ENCODE results near the gene SLC39A2. TPM values are rescaled to one million over a fixed set of nuclear protein-coding genes. Genes with fewer than 3 reads are reported as not detected.
A peak's percentile ranks its signal among the peaks of the same experiment; 100 is the strongest.
"Not testable (repeated sequence)": the region's sequence is repeated elsewhere in the genome, so short reads cannot be mapped to it uniquely, and the experiment has no call there.

Gene SLC39A2, protein sequence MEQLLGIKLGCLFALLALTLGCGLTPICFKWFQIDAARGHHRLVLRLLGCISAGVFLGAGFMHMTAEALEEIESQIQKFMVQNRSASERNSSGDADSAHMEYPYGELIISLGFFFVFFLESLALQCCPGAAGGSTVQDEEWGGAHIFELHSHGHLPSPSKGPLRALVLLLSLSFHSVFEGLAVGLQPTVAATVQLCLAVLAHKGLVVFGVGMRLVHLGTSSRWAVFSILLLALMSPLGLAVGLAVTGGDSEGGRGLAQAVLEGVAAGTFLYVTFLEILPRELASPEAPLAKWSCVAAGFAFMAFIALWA
- 5.6 TPM for total RNA-seq

DNA sequence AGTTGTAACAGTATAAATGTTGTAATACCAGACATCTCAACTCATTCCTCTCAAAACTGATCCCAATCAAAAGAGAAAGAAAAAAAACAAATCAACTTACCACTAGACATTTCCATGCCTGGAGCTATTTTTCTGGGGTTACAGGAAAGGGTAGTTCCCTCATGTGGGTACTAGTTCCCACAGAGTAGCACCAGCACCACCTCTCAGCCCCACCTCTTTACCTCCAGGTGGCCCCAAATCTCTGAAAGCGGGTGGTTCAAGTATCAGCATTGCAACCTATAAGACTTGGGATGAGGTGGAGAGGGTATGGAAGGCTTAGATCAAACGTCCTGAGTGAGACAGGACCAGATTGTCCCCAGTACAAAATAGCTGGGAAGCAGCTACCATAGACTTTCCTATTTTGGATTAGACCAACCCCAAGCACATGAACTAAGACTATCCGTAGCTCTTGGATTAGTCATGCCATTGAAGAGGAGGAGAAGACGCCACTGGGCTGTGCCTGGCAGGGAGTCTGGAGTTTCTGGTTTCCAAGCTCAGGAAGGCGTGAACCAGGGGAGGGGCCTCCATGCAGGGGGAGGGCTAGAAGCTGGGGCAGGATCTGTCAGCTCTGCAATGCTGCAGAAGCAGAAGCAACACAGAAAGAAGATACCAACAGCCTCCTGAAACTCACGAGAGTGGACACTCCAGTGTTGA is at the start of gene SLC39A2:
Gene SLC39A2 (plus strand): TSS at position 620 of the 693 bp plus-strand sequence. CDS start 154 bp downstream, outside the sequence.
- peak; percentile 24 for DNase-seq

DNA sequence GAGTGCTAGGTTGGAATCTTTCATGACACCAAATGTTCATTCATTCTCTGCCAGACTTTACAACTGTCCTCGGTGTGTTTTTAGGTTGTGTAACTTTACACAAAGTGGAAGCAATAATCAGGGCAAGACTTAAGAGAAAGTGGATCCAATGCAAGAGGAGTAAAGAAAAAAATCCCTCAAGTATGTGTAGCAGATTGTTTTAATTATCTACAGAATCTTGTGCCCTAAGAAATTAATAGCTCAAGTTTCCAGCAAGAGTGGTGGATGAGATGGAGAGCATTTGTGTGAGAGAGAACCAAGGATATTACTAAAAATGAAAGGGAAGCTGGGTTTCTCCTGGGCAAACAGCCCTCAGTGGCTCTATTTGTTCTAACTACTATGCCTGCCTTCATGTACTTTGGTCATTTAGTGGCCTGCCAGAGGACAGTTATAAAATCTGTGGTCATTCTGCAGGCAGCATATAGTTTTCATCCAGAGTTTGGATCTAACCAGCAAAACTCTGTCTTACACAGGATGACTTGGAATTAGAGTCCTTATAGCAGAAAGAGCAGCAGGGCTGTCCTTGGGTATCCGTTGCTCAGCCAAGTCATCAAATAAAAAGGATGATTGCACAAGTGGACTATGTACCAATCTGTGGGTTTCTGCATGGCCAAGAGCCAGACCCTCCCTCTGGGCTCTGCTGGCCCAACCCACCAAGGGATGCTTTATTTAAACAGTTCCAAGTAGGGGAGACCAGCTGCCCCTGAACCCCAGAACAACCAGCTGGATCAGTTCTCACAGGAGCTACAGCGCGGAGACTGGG is 44.2 kb upstream of the SLC39A2 start, which contains the start of gene RNASE2:
Gene RNASE2 (plus strand): TSS at position 752 of the 802 bp plus-strand sequence. CDS start 285 bp downstream, outside the sequence.
- not testable (repeated sequence) for DNase-seq

DNA sequence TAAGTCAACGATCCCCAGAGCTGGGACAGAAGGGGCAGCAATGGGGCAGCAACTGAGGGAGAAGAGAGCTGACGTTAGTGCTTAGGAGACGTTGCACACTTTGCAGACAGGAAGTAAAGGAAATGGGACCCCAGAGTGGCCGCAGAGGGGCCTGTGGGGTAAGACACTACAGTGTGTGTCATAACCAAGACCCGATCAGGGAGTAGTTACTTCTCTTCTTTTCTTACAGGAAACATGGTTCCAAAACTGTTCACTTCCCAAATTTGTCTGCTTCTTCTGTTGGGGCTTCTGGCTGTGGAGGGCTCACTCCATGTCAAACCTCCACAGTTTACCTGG is 43.6 kb upstream of the SLC39A2 start:
- not testable (repeated sequence) for DNase-seq

DNA sequence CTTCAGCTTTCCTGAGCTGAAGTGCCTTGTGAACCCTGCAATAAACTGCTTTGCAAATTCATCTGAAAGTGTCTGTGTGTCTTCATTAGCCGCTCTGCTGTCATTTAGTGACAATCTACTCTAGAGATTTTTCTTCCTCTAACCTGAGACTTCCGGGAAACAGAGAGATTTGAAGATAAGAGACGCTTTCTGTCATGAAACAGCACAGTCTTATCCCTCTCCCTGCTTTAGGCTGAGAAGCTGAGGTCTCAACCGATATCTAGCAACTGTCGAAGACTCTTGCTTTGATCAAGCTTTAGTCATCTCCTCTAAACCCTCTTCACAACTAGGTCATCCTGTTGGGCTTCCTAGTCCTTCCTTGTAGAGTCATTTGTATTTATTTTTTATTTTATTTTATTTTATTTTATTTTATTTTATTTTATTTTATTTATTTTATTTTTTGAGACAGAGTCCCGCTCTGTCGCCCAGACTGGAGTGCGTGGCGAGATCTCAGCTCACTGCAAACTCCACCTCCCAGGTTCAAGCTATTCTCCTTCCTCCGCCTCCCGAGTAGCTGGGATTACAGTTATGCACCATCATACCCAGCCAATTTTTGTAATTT is 42.6 kb upstream of the SLC39A2 start:
- DNase-seq = no peak

DNA sequence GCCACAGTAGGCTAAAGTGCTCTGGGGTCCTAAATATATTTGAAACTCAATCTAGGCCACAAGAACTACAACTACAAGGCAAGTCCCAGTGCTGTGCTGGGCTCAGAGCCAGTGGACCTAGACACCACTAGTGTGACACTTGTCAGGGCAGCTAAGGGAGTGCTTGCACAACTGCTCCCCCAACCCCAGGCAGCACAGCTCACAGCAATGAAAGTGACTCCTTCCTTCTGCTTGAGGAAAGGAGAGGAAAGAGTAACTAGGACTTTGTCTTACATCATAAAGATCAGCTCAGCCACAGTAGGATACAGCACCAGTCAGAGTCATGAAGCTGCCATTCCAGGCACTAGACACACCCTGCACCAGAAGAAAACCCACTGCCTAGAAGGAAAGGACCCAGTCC is 40.1 kb upstream of the SLC39A2 start:
- not testable (repeated sequence) for DNase-seq

DNA sequence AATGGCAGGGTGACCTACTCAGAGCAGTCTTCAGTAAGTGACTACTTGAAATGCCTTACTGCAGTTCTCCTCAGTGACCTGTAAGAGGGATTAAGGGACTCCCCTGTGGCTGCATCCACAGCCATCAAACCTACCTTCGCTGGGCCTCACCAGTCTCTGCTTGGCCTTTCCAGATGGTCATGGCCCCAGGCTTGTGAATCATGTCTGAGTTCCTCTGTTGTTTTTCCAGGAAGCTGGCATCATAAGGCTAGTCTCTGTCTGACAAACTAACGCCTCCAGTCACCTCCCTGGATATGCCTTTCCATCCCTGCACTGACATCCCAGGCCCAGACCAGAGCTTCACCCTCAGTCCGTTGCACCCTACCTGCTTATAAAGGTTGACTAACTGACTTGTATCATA is 29.8 kb upstream of the SLC39A2 start:
- DNase-seq = no peak

DNA sequence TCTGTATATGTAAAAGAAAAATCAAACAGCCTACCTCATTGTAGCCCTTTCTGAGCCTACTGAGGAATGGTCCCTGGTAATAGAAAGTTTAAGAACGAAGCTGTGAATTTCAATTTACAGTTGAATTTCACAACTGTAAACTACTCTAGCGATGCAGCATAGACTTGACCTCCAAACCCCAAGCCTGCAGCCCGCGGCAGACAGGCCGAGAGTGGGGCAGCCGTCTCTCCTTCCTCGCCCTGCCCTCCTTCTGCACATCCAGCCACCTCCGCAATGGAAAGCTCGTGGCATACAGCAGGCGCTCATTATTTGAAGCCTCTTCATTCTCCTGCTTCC is 28.5 kb upstream of the SLC39A2 start:
- DNase-seq = no peak

DNA sequence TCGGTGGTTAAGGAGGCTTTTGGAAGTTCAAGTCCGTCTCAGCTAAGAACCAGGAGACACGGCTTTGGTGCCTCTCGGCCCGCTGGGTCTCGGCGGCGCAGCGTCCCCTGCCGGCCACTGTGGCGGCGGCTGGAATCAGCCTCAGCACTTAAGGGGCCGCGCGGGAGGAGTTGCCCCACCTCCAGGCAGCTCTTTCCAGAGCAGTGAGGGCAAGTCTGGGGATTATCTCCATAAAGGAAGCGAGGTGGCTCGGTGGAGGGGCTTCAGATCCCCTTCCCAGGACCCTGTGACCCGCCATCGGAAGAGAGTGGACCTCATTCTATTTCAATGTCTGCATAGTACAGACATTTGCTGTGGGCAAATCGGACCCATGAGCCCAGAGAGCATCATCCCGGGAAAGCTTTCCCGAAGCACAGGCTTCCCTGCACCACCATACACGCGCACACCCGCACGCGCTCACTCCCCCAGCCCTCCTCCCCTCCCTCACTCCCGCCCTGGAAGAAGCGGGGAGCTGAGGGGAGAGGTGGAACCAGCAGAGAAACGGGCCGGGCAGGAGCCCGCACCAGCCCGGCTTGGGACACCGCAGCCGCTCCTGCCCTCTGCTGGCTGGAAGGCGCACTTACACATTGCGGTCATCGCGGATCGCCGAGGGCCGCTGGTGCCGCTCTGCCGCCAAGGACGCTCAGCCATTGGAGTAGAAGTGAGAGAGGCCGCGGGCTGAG is 27.9 kb upstream of the SLC39A2 start:
- DNase-seq = peak; percentile 91

DNA sequence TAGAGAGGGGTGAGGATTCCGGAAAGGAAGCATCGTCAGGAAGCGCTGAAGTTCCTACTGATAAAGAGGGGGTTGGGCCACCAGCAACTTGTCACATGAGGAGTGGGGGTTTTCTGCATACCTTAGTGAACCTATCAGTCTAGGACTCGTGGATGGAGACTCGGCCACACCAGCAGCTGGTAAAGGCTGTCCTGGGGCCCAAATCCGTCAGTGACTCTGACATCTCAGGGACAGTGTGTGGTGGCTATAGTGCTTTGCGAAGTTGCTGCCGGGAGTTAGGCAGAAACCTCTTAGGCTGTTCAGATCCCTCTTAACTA is 27.4 kb upstream of the SLC39A2 start:
- no peak for DNase-seq

DNA sequence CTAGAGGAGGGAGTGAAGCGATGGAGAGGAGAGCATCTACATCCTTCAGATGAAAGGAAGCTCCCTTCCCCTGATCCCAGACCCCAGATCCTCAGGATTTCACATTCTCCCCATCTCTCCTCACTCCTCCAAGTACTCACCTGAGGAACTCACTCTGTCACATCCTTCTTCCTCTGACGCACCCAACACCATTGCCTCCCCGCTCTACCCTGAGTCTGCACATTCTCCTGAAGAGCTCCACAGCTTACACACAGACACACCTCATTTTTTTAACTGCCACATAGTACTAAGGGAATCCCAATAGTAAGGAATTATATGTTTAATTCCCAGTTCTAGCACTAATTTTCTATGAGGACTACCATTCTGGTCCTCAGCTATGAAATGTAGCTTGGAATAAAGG is 25.6 kb upstream of the SLC39A2 start:
- DNase-seq = no peak

DNA sequence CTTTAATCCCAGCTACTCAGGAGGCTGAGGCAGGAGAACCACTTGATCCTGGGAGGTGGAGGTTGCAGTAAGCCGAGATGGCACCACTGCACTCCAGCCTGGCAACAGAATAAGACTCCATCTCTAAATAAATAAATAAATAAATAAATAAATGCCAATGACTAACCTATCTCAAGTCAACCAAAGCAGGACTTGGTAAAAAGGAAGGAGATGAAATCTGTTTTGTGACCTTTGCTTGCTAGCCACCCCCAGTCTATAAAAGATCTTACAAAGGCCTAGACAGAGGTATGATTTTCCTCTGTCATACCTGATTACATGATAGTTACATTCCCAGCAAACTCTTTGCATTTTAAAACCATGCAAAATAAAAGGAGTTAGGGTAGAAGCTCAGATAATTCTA is 22.8 kb upstream of the SLC39A2 start:
- DNase-seq = no peak

DNA sequence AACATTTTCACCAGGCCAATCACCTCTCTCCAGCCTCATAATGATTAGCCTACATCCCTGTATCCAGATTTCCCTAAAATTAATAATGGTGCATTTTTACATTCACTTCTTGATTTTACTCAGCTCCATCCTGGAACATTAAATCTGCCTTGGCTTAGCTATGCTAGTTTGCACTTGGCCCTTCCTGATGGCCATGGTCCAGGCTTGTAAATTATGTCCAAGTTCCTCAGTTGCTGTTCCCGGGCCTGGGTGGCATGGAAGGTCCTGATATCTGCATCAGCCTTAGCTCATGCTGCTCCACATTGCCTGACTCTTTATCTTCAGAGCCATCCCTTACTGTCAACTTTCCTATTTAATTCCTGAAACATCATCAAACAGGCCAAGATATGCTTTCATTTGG is 20.4 kb upstream of the SLC39A2 start:
- DNase-seq = no peak

DNA sequence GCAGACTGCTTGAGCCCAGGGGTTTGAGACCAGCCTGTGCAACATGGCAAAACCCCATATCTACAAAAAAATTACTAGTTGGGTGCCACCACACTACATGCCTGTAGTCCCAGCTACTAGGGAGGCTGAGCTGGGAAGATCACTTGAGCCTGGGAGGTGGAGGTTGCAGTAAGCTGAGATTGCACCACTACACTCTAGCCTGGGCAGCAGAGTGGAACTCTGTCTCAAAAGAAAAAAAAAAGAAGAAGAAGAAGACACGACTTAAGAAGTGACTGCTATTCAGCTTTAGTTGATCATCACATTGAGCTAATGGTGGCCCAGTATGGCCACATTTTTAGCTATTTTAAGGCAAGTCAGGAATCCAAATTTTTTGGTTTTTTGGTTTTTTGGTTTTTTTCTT is 18.2 kb upstream of the SLC39A2 start:
- DNase-seq = no peak

DNA sequence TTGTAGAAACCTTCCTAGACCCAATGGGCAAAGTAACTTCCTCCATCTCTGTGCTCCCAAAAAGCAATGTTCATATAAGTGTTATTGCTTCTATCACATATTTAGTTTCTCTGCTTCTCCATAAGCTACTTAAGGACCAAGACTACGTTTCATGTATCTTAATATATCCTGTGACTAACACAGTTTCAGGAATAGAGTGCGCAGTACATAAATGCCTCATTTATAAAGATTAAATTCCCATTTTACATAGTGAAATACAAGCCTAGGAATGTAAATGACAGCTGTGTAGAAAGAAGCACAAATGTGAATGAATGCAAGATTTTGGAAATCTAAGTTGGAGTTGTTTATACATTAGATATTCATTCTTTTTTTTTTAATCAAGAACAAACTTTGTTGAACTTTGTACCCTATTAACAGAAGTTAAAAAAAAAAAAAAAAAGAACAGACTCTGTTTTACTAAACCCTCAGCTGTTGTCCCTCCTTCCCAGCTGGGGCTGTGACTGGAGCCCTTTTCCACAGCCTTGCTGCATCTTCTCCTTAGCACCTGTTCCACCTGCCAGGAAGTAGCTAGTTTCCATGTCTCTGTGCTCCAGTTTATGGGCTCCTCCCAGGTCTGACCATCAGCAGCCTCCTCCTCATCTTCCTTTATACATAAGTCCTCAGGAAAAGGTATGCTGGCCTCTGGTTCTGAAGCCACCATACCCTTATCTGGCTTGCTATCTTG is 16.3 kb upstream of the SLC39A2 start:
- DNase-seq = peak; percentile 65

DNA sequence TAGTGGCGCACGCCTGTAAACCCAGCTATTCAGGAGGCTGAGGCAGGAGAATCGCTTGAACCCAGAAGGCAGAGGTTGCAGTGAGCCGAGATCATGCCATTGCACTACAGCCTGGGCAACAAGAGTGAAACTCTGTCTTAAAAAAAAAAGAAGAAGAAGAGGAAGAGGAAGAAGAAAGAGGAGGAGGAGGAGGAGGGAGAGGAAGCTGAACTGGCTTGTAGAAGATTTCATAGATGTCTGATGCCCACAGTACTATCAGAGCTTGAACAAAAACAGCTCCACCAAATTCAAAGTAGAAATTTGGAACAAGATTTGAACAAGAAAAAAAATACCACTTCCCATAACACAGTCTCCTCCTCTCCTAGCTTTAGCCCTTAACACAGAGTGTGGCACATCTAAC is 13.4 kb upstream of the SLC39A2 start:
- not testable (repeated sequence) for DNase-seq

DNA sequence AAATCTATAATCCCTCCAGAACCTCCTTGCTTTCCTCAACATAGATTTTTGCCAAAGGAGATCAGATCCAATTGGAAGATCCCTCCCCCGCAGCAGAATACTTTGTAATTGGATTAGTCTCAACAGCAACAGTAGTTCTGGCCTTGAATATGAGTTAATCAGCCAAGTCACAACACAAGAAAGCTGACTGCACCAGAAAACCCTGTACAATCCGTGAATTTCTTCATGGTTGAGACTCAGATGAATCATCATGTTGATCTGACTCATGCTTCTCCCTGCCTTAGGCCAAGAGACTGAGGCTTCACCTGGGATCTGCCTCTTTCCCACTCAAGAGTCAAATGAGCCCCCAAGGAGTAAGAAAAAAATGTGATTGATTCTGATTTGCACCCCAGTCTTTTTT is 12.3 kb upstream of the SLC39A2 start:
- DNase-seq = no peak

DNA sequence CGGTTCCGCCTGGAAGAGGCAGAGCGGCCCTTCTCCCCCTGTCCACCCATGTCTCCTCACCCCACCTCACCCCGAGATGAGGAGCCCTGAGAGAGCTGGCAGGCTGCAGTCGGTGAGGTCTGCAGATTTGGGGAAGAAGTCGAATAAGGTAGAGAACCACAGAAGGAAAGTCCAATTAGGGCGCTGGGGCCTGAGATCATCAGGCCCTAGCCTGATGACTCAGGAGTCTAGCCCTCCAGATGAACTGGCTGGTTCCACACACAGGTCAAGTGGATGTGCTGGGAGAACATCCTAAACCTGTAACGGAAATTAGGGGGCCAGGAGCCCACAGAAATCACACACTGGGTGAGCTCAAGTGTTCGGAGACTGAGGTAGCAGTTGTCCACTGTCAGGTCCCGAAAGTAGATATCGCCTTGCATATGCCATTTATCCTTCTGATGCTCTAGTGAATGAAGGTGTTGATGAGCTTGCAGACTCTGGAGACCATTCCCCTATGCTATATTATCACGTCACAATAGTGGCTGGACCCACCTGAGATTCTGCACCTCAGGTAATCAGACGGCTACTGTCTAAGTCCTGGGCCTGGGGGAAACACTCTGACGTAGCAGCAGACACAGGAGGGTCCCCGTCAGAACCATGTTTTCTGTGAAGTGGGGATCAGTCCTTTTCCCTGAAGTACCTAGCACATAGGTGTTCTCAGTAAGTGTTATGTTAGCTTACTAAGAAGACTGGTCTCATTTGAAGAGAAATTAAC is 10.2 kb upstream of the SLC39A2 start:
- no peak for DNase-seq

DNA sequence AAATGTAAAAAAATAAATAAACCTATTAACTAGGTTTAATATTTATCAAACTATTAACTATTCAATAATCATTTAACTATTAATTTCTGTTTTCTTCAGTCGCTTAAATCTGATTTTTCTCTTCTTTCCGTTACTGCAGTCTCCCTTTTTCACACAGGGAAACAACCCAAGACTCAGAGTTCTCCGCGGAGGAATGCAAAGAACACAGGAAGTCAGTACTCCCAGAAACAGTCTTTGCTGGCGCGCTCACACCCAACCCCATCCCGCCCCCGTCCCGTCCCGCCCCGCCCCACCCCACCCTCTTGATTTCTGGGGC is 9.7 kb upstream of the SLC39A2 start:
- no peak for DNase-seq

DNA sequence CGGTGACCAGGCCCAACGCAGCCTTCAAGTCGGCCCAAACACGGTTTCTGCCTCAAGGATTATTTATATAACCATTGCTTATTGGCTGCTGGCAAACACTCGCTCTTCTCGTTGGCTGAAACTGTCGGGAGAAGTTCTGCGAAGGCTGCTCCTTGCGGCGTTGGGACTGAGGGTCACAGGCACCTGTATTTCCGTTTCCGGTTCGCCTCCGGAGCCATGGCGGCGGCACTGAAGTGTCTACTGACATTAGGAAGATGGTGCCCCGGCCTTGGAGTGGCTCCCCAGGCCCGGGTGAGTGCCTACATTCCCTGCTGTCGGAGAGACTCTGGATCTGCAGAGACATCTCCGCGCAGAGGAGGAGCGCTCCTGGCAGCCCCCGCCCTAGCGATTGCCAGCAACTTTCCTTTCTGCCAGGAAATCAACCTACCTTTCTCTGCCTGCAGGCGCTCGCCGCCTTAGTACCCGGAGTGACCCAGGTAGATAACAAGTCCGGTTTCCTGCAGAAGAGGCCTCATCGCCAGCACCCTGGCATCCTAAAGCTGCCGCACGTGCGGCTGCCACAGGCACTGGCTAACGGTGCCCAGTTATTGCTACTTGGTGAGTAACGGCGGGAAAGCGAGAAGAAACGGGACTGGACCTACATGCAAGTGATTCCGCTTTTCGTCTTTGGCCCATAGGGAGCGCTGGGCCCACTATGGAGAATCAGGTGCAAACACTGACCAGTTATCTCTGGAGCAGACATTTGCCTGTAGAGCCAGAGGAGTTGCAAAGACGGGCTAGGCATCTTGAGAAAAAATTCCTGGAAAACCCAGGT is 9.1 kb upstream of the SLC39A2 start, which contains the start of gene METTL17:
Gene METTL17 (plus strand): TSS at position 194 of the 814 bp plus-strand sequence. CDS start 23 bp downstream, at position 217.
- DNase-seq = peak; percentile 99

DNA sequence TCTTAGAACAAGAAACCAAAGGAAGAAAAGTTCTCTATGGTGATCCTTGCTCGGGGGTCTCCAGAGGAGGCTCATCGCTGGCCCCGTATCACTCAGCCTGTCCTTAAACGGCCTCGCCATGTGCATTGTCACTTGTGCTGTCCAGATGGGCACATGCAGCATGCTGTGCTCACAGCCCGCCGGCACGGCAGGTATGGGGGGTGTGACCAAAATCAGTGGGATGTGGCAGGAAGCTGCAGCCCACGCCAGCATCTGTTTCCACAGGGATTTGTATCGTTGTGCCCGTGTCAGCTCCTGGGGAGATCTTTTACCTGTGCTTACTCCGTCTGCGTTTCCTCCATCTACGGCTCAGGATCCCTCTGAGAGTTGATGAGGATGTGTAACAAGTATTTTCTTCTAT is 2.6 kb upstream of the SLC39A2 start:
- no peak for DNase-seq
